Activated CD8-positive, alpha-beta memory T cell treated with anti-CD3 and anti-CD28 coated beads for 36 hours (primary cell): ENCODE data around the gene OXNAD1. TPM values are rescaled to one million over a fixed set of nuclear protein-coding genes. Genes with fewer than 3 reads are reported as not detected.
"Not testable (repeated sequence)": the region's sequence is repeated elsewhere in the genome, so short reads cannot be mapped to it uniquely, and the experiment has no call there.

Experiments used
- CTCF ChIA-PET: fragments of 350-600 bp; sonication (Branson Sonifier 250); formaldehyde crosslinking; loops from one replicate; lab custom pipeline; 2021; ENCODE audit warnings: antibody characterized with exemption; lab: Charles Lee
- POLR2A ChIA-PET: fragments of 350-600 bp; sonication (Branson Sonifier 250); formaldehyde crosslinking; loops from one replicate; lab custom pipeline; 2021; ENCODE audit warnings: antibody characterized with exemption; lab: Charles Lee
- total RNA-seq, 2 experiments: library from RNA; stranded (reverse); gene quantifications; one replicate each; pipeline ENCODE4 v1.2.3, GENCODE V29; 2021

Gene OXNAD1
- total RNA-seq, 2 experiments from 2014 or later = 31.6 to 31.8 TPM

- CTCF ChIA-PET = not testable (repeated sequence)
Measured at GRCh38 chr3:16310486-16310885, 45.5 kb downstream of the OXNAD1 start.

GRCh38 chr3:16311960-16312451 lies 47.0 kb downstream of the OXNAD1 start:
- POLR2A ChIA-PET = no interaction called here
- CTCF ChIA-PET = interaction anchor here (0.9 to 3.9 kb wide), 4 partner anchors 9 to 204 kb away, joined by 3 to 17 read pairs (median 4); partner anchors contain the start of genes DPH3 and OXNAD1

More at GRCh38 chr3:16310486-16310885, 45.5 kb downstream of the OXNAD1 start:
- POLR2A ChIA-PET = not testable (repeated sequence)

- ChIA-PET CTCF (interaction anchor here (1.6 to 3.9 kb wide), 3 partner anchors 12 to 23 kb away, joined by 3 to 17 read pairs (median 5); no protein-coding TSS in a partner anchor), POLR2A (interaction anchor here (0.6 to 1.7 kb wide), 3 partner anchors 24 to 33 kb away, joined by 3 to 5 read pairs (median 4); no protein-coding TSS in a partner anchor)
Measured at GRCh38 chr3:16313886-16314645, 49.1 kb downstream of the OXNAD1 start.

DNA sequence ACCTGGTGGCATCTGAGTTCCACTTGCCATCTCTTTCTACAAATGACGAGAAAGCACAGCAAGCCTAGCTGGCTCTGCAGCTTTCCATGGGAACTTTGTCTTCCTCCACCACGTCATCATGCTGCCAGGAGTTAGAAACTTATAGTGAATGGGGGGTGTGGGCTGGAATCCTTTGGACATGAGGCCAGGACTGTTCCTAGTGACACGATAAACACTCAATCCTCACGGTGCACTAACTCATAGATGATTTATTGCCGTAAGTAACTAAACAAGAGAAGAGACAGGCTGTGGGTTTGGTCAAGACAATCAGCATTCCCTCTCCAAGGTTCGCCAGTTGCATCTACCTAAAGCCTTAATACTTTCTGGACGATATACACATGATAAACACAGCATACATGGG lies 50.6 kb downstream of the OXNAD1 start:
- CTCF ChIA-PET = interaction anchor here (1.6 kb wide), 1 partner anchor 14 kb away, joined by 3 read pairs; no protein-coding TSS in a partner anchor
- POLR2A ChIA-PET = no interaction called here

DNA sequence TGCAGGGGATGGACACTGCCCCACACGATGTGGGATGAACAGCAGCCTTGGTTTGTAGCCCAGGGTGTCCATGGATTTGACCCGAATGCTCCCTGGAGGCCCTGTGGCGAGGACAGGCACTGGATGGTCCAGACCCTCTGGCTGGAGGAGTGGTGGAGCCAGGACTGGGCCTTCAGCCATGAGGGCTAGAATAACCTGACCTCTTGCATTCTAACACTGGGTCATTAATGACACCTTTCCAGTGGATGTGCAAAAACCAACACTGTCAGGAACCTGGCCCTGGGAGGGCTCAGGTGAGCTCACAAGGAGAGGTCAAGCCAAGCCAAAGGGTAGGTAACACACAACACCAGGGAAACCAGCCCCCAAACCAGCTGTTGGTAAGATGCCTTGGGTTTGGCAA lies 51.4 kb downstream of the OXNAD1 start:
- ChIA-PET CTCF (no interaction called here), POLR2A (no interaction called here)

- ChIA-PET CTCF (interaction anchor here (1.3 to 1.4 kb wide), 2 partner anchors 24 to 27 kb away, joined by 4 to 6 read pairs; no protein-coding TSS in a partner anchor), POLR2A (no interaction called here)
Measured at GRCh38 chr3:16316847-16317560, 52.0 kb downstream of the OXNAD1 start.

DNA sequence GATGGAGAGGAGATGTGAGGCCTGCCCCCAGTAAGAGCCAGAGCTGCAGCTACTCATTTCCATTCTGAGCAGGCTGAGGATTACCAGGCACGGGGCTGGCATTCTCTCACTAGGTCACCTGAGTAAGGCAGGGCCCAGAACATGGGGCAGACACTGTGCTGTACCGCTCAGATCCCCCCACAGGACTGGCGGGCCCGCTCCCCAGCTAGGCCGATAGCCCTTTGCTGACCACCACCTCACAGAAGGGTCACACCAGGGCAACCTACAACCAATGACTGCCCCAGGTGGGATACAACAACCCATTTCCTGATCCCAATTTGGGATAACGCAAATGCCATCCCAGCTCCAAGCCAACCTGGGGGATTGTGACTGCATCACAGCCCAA lies 52.5 kb downstream of the OXNAD1 start:
- CTCF ChIA-PET = interaction anchor here (1.3 to 2.6 kb wide), 3 partner anchors 25 to 53 kb away, joined by 4 to 15 read pairs (median 6); partner anchors contain the start of genes DPH3 and OXNAD1
- POLR2A ChIA-PET = no interaction called here

DNA sequence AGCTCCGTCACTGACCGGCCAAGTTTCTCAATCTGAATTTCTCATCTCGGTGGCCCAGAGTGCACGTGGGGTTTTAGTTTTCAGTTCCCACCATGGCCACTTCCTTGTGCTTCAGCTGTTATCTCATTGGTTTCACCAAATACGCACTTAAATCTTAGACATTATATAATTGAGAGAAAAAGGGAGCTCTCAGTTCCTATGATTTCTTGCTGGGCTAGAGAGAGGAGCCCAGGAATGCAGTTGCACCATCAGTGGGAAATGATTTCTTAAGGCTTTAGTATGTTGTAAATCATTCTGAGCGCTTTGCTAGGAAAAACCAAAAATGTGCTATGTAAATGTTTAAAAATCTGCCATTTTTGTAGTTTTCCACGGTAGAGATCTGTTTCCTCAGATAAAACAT lies 53.2 kb downstream of the OXNAD1 start:
- POLR2A ChIA-PET = no interaction called here

GRCh38 chr3:16319307-16319706 lies 54.3 kb downstream of the OXNAD1 start:
- CTCF ChIA-PET = interaction anchor here (0.8 to 4.1 kb wide), 19 partner anchors 15 to 281 kb away, joined by 3 to 35 read pairs (median 4); partner anchors contain the start of genes DPH3 and OXNAD1

More for the DNA sequence above, 53.2 kb downstream of the OXNAD1 start:
- CTCF ChIA-PET = interaction anchor here (0.6 to 4.1 kb wide), 7 partner anchors 14 to 54 kb away, joined by 4 to 35 read pairs (median 10); partner anchors contain the start of genes DPH3 and OXNAD1

GRCh38 chr3:16319723-16320122 lies 54.7 kb downstream of the OXNAD1 start:
- CTCF ChIA-PET = interaction anchor here (0.8 to 4.1 kb wide), 18 partner anchors 15 to 280 kb away, joined by 3 to 35 read pairs (median 4); partner anchors contain the start of genes DPH3 and OXNAD1
- POLR2A ChIA-PET = no interaction called here

More at GRCh38 chr3:16319307-16319706, 54.3 kb downstream of the OXNAD1 start:
- POLR2A ChIA-PET = no interaction called here

DNA sequence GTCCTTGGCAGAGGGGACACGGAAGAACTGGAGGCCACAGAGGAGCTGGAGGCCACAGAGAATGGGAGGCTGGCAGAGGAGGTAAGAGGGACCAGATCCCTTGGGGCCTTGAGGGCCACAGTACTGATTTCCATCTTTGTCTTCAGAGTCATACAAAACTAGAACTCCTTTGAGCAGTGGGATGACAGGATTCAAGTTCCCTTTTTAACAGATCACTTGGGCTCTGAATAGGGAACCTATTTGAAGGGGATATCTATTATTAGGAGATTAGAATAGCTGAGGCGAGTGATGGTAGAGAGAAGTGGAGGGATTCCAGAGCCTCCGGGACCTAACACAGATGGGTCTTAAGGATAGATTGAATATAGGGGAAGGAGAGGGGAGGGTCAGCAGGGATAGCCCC lies 55.7 kb downstream of the OXNAD1 start:
- ChIA-PET POLR2A (no interaction called here), CTCF (interaction anchor here (1.1 to 4.1 kb wide), 7 partner anchors 9 to 58 kb away, joined by 3 to 35 read pairs (median 6); no protein-coding TSS in a partner anchor)

- POLR2A ChIA-PET = no interaction called here
- CTCF ChIA-PET = interaction anchor here (1.1 to 4.1 kb wide), 2 partner anchors 31 to 34 kb away, joined by 3 to 35 read pairs; no protein-coding TSS in a partner anchor
Measured at GRCh38 chr3:16322189-16322588, 57.2 kb downstream of the OXNAD1 start.

DNA sequence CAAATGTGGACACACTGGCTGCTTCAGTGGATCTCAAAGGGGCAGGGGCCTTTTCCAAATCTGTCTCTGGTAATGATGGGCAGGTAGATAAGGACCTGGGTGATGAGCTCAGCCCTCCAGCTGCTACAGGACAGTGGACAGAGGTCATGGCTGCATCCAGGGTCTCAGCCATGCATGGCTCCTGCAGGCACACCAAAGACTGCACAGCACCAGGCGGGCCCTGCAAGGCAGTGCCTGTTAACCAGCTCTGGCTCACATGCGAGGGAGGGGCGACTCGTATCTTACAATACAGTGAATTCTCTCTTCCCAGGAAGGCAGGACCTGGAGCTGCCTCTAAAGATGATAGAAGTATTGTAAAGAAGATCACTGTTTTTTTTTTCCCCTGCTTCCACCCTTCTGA lies 58.7 kb downstream of the OXNAD1 start:
- POLR2A ChIA-PET = no interaction called here
- CTCF ChIA-PET = interaction anchor here (1.0 to 1.1 kb wide), 2 partner anchors 33 to 35 kb away, joined by 3 to 4 read pairs; no protein-coding TSS in a partner anchor

DNA sequence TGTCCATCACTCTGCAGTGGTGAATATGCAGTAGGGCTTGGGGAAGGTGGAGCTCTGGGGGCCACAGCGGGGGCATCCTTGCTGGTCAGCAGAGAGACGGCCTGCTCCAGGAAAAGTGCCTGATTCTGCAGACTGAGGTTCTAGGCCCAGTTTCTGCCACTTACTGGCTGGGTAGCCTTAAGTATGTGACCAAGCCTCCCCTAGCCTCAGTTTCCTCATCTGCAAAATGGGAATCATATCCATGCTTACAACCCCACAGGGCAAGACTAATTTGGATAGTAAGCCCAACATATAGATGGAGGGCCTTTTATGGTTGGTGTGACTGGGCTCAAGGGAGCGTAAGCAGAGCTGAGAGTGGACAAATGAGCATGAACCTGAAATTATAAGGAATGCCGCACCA lies 60.8 kb downstream of the OXNAD1 start:
- CTCF ChIA-PET = no interaction called here
- POLR2A ChIA-PET = no interaction called here

DNA sequence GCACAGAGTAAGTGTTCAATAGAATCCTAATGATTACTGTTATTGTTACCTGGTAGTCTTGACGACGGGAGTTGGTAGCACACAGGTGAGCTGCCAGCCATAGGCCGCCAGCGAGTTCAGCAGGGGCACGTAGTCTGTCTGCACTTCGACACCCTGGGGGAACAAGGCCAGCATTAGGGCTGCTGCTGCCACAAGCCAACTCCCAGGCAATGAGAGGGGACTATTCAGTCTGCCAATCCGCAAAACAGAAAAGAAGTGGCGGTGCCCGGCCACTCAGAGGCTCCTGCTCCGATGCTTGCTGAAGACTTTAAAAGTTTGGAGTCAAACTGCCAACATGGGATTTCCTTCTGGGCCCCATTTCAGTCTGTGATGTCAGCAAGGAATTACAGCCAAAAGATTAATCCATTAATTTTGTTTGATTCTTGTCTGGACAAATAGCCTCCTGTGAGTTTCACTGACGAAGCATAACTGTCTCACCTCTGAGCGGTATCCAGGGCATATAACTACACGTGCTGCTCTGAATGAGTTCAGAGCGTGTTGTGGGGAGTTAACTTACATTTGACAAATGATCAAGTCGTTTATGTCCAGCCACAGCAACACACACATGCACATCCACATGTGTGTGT lies 61.8 kb downstream of the OXNAD1 start:
- CTCF ChIA-PET = no interaction called here
- POLR2A ChIA-PET = no interaction called here

DNA sequence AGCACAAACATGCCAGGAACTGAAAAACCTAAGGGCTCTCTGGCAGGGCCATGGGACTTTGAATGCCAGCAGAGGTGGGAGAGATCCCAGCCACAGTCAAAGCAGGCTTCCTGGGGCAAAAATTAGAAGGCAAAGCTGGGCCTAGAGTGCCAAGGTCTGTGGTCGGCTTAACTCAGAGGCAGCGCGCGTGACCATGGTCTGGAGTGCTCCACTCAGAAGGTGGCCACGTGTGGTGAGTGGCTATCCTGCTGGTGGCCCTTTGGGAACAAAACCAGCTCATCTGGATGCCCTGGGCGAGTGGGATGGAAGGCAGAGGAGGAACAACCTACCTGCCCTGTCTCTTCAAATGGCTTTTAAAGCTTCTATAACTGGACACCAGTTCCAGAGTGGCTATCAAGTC lies 63.1 kb downstream of the OXNAD1 start:
- POLR2A ChIA-PET = no interaction called here
- CTCF ChIA-PET = no interaction called here

GRCh38 chr3:16329036-16329825 lies 64.2 kb downstream of the OXNAD1 start:
- ChIA-PET POLR2A (no interaction called here), CTCF (no interaction called here)

DNA sequence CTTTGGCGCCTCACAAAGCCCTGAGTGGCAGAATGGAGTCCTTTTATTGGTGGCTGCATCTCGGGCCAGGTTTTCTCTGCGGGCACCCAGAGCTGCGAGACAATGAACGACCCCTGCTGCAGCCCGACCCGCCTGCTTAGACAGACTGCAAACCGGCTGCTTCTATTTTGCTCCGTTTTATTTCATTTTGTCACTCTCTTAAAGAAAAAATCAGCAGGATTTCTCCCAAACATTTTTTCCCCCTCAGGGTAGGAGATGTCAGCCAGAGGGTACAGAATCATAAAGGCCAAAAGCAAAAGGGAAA lies 64.8 kb downstream of the OXNAD1 start:
- ChIA-PET POLR2A (no interaction called here), CTCF (no interaction called here)
